ENCODE data around the gene IGLL5.

DNA sequence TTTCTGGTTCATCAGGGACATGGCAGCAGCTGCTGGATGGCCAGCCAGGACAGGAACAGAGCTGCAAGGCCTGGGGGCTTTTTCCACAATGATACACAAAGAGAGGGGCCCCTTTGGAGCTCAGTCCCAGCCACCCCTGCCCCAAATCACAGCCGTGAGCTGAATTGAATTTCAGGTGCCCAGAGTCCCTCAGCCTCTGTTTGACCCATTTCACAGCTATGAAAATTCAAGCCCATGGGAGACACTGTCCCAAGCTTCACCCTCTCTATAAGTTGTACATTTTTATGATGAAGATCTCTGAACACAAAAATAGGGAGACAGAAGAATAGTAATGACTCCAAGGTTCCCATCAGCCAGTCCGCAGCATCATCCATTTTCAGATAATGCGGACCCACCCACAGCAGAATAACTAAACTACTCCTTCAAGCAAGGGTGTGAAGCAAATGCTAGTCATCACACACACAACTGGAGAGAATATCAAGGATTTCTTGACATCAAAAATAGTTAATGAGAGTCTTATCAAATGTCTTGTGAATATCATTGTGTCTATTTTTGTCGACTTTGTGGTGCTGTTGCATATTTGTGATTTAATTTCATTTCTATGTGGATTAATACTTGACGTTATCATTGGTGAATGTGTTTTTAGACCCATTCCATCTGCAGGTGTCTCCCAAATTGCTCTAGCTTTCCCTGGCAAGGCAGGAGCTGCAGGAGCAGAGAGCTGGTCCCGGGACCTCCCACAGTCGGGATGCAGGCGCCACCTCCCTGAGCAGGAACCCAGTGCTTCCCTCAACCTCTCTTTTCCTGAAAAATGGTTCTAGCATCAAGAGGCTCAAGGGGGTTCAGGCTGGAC, 24.7 kb downstream of the IGLL5 start:
- TF ChIP-seq RAD21 (IDR thresholded peaks at IDR 0.05; ENCODE audit: low read length) (no peak), EP300 (IDR thresholded peaks at IDR 0.05; ENCODE audit: borderline replicate concordance in 1 of 2, low read depth in 1 of 2, low read length in 1 of 2) (no peak), JUND (IDR thresholded peaks at IDR 0.05) (no peak), TEAD4 (IDR thresholded peaks at IDR 0.05; ENCODE audit: borderline replicate concordance, insufficient read depth) (no peak), NRF1 (IDR thresholded peaks at IDR 0.05; ENCODE audit: low read depth, low read length) (no peak), MEF2A (IDR thresholded peaks at IDR 0.05; ENCODE audit: borderline replicate concordance, low read depth) (no peak), FOSL2 (IDR thresholded peaks at IDR 0.05; ENCODE audit: borderline replicate concordance, low read depth) (no peak), EZH2phosphoT487 (IDR thresholded peaks at IDR 0.05; ENCODE audit: borderline replicate concordance, low read depth) (no peak)
- TF ChIP-seq, protein P1, sequence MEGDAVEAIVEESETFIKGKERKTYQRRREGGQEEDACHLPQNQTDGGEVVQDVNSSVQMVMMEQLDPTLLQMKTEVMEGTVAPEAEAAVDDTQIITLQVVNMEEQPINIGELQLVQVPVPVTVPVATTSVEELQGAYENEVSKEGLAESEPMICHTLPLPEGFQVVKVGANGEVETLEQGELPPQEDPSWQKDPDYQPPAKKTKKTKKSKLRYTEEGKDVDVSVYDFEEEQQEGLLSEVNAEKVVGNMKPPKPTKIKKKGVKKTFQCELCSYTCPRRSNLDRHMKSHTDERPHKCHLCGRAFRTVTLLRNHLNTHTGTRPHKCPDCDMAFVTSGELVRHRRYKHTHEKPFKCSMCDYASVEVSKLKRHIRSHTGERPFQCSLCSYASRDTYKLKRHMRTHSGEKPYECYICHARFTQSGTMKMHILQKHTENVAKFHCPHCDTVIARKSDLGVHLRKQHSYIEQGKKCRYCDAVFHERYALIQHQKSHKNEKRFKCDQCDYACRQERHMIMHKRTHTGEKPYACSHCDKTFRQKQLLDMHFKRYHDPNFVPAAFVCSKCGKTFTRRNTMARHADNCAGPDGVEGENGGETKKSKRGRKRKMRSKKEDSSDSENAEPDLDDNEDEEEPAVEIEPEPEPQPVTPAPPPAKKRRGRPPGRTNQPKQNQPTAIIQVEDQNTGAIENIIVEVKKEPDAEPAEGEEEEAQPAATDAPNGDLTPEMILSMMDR (IDR thresholded peaks at IDR 0.05), result no peak

Measured in SK-N-SH (cell line).